D721Med (cell line): ENCODE measurements around the gene IMPA2.

ENCODE experiments used
- DNase-seq: peaks from one replicate; pipeline ENCODE4 v3.0.0; 2011; ENCODE audit warnings: low spot score; ENCODE audit not compliant: insufficient read length
- FAIRE-seq: peaks from 2 replicates; lab custom pipeline; 2011; peaks lifted over from hg19 to GRCh38; lab: Jason Lieb, UNC
- CTCF ChIP-seq: IDR thresholded peaks from 2 replicates; pipeline ENCODE4 v1.5.1; 2012; ENCODE audit warnings: mild to moderate bottlenecking, control low read depth; ENCODE audit not compliant: insufficient read depth; ENCODE audit errors: missing control alignments

IMPA2 gene

GRCh38 chr18:11976315-11977152, 4.8 kb upstream of the IMPA2 start:
- DNase-seq, result no peak
- TF ChIP-seq CTCF, result no peak
- no peak for FAIRE-seq

GRCh38 chr18:11977153-11977466, 4.2 kb upstream of the IMPA2 start:
- no peak for TF ChIP-seq CTCF
- no peak for FAIRE-seq

GRCh38 chr18:11978956-11979355, 2.4 kb upstream of the IMPA2 start:
- DNase-seq, result no peak
- FAIRE-seq, result no peak
- TF ChIP-seq CTCF, result no peak

More at GRCh38 chr18:11977153-11977466, 4.2 kb upstream of the IMPA2 start:
- DNase-seq, result no peak

- FAIRE-seq (no peak), DNase-seq (no peak)
Observed at GRCh38 chr18:11980163-11980493, 1.2 kb upstream of the IMPA2 start.

GRCh38 chr18:11980494-11981191, 664 bp upstream of the IMPA2 start:
- DNase-seq, result peak; percentile 85
- TF ChIP-seq CTCF, result no peak
- no peak for FAIRE-seq

More at GRCh38 chr18:11980163-11980493, 1.2 kb upstream of the IMPA2 start:
- no peak for TF ChIP-seq CTCF

GRCh38 chr18:11981543-11982366, 448 bp downstream of the IMPA2 start:
- FAIRE-seq, result no peak
- no peak for TF ChIP-seq CTCF
- no peak for DNase-seq
